SK-N-SH treated with all-trans-retinoic acid at 6 μM for 48 hours (cell line): ENCODE data around the gene CAMK2A.

Experiments used
- ATAC-seq: fragments of 200-7000 bp; cut with Tn5 transposase; 3 replicates; pipeline ENCODE4 v1.9.1; 2020; ENCODE audit warnings: mild to moderate bottlenecking, moderate library complexity
- ARNTL ChIP-seq: fragments of 450-650 bp; formaldehyde crosslinking; IDR thresholded peaks from 2 replicates; pipeline ENCODE4 v1.5.0; 2020; ENCODE audit warnings: low read depth, mild to moderate bottlenecking, moderate library complexity, borderline replicate concordance
- BACH2 ChIP-seq: fragments of 250-450 bp; sonication (Bioruptor Pico); IDR thresholded peaks from 2 replicates; pipeline ENCODE4 v1.9.0; 2021; ENCODE audit warnings: mild to moderate bottlenecking, borderline replicate concordance
- CREB5 ChIP-seq: fragments of 250-450 bp; sonication (Bioruptor Pico); IDR thresholded peaks from 2 replicates; pipeline ENCODE4 v1.5.1; 2020; ENCODE audit warnings: low read depth, mild to moderate bottlenecking, moderate library complexity
- CSDC2 ChIP-seq: fragments of 250-450 bp; sonication (Bioruptor Pico); IDR thresholded peaks from 2 replicates; pipeline ENCODE4 v1.5.0; 2020; ENCODE audit warnings: mild to moderate bottlenecking, moderate library complexity
- ESRRG ChIP-seq: fragments of 250-450 bp; sonication (Bioruptor Pico); IDR thresholded peaks from 2 replicates; pipeline ENCODE4 v1.6.1; 2021; ENCODE audit warnings: mild to moderate bottlenecking
- GLIS3 ChIP-seq: fragments of 250-450 bp; sonication (Bioruptor Pico); IDR thresholded peaks from 2 replicates; pipeline ENCODE4 v1.5.0; 2020; ENCODE audit warnings: mild to moderate bottlenecking, moderate library complexity
- ISL1 ChIP-seq: fragments of 250-450 bp; sonication (Bioruptor Pico); IDR thresholded peaks from 2 replicates; pipeline ENCODE4 v2.1.2; 2022; ENCODE audit warnings: mild to moderate bottlenecking, moderate library complexity
- OSR1 ChIP-seq: fragments of 250-450 bp; sonication (Bioruptor Pico); IDR thresholded peaks from 2 replicates; pipeline ENCODE4 v1.8.0; 2022; ENCODE audit warnings: moderate library complexity, mild to moderate bottlenecking, inconsistent platforms
- PATZ1 ChIP-seq: fragments of 250-450 bp; sonication (Bioruptor Pico); IDR thresholded peaks from 2 replicates; pipeline ENCODE4 v1.8.0; 2020; ENCODE audit warnings: mild to moderate bottlenecking, moderate library complexity, borderline replicate concordance
- PPARA ChIP-seq: fragments of 250-450 bp; sonication (Bioruptor Pico); IDR thresholded peaks from 2 replicates; pipeline ENCODE4 v1.5.0; 2020; ENCODE audit warnings: mild to moderate bottlenecking, borderline replicate concordance
- RARB ChIP-seq: fragments of 250-450 bp; sonication (Bioruptor Pico); IDR thresholded peaks from 2 replicates; pipeline ENCODE4 v1.8.0; 2021; ENCODE audit warnings: mild to moderate bottlenecking, moderate library complexity
- TCF4 ChIP-seq: fragments of 250-450 bp; sonication (Bioruptor Pico); IDR thresholded peaks from 2 replicates; pipeline ENCODE4 v1.8.0; 2021; ENCODE audit warnings: mild to moderate bottlenecking, moderate library complexity, borderline replicate concordance
- TOX ChIP-seq: fragments of 250-450 bp; sonication (Bioruptor Pico); IDR thresholded peaks from 2 replicates; pipeline ENCODE4 v1.8.0; 2021; ENCODE audit warnings: mild to moderate bottlenecking, moderate library complexity, borderline replicate concordance
- ZC3H10 ChIP-seq: fragments of 250-450 bp; sonication (Bioruptor Pico); IDR thresholded peaks from 2 replicates; pipeline ENCODE4 v1.5.1; 2021; ENCODE audit warnings: mild to moderate bottlenecking, moderate library complexity
- ZFP3 ChIP-seq: fragments of 250-450 bp; sonication (Bioruptor Pico); IDR thresholded peaks from 2 replicates; pipeline ENCODE4 v1.5.0; 2020; ENCODE audit warnings: mild to moderate bottlenecking, moderate library complexity
- ZFP30 ChIP-seq: fragments of 450-650 bp; formaldehyde crosslinking; IDR thresholded peaks from 2 replicates; pipeline ENCODE4 v1.5.0; 2022; ENCODE audit warnings: mild to moderate bottlenecking, moderate library complexity
- ZNF70 ChIP-seq: fragments of 450-650 bp; formaldehyde crosslinking; IDR thresholded peaks from 2 replicates; pipeline ENCODE4 v1.5.0; 2020; ENCODE audit warnings: mild to moderate bottlenecking, moderate library complexity
- ZNF8 ChIP-seq: fragments of 450-650 bp; formaldehyde crosslinking; IDR thresholded peaks from 2 replicates; pipeline ENCODE4 v1.5.0; 2020; ENCODE audit warnings: mild to moderate bottlenecking, moderate library complexity
- TF ChIP-seq, protein P1 (sequence below): fragments of 250-450 bp; sonication (Bioruptor Pico); IDR thresholded peaks from 2 replicates; pipeline ENCODE4 v1.5.1; 2021; ENCODE audit warnings: mild to moderate bottlenecking, moderate library complexity
- TF ChIP-seq, protein P2 (sequence below): fragments of 250-450 bp; sonication (Bioruptor Pico); IDR thresholded peaks from 2 replicates; pipeline ENCODE4 v1.8.0; 2021; ENCODE audit warnings: low read depth, mild to moderate bottlenecking, moderate library complexity, borderline replicate concordance
- TF ChIP-seq, protein P3 (sequence below): fragments of 250-450 bp; sonication (Bioruptor Pico); IDR thresholded peaks from 2 replicates; pipeline ENCODE4 v1.5.0; 2020; ENCODE audit warnings: mild to moderate bottlenecking, moderate library complexity

Gene CAMK2A

DNA sequence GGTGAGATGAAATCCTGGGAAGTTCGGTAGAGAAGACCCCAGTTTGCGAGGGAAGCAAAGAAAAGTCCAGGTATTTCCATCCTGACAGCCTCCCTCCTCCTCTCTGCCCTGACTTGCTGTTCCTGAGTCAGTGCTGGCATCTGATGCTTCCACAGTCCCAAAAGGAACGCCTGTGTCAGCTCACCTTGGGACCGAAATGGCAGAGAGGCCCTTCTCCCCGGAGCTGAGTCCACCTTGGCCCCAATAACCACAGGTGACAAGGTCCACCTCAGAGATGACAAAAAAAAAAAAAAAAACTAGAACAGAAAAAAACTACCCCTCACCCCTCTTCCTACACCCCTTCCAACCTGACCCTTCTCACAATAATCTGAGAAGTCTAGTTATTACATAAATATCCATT is 68.1 kb downstream of the CAMK2A start:
- no peak for ATAC-seq
- TF ChIP-seq ZC3H10 (no peak), ZFP3 (CRISPR knock-in tag) (no peak)

DNA sequence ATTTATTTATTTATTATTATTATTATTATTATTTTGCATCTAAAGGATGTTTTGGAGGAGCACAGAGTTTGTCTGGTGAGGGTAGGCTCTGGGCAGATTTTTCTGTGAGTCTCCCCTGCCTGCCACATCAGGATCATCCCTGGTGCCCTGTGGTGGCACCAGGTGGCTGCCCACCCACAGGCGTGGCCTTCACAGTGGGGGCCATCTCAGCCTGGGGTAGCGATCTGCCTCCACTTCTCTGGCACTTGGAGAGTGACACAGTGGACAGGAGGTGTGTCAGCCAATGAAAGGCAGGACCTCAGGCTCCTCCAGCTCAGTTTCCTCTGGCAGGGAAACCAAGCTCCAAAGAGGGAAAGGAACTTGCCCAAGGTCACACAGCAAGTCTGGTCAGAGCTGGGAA is 69.7 kb downstream of the CAMK2A start:
- TF ChIP-seq, protein P1, sequence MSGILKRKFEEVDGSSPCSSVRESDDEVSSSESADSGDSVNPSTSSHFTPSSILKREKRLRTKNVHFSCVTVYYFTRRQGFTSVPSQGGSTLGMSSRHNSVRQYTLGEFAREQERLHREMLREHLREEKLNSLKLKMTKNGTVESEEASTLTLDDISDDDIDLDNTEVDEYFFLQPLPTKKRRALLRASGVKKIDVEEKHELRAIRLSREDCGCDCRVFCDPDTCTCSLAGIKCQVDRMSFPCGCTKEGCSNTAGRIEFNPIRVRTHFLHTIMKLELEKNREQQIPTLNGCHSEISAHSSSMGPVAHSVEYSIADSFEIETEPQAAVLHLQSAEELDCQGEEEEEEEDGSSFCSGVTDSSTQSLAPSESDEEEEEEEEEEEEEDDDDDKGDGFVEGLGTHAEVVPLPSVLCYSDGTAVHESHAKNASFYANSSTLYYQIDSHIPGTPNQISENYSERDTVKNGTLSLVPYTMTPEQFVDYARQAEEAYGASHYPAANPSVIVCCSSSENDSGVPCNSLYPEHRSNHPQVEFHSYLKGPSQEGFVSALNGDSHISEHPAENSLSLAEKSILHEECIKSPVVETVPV: no peak
- no peak for TF ChIP-seq CREB5 (CRISPR knock-in tag)
- TF ChIP-seq, protein P2, sequence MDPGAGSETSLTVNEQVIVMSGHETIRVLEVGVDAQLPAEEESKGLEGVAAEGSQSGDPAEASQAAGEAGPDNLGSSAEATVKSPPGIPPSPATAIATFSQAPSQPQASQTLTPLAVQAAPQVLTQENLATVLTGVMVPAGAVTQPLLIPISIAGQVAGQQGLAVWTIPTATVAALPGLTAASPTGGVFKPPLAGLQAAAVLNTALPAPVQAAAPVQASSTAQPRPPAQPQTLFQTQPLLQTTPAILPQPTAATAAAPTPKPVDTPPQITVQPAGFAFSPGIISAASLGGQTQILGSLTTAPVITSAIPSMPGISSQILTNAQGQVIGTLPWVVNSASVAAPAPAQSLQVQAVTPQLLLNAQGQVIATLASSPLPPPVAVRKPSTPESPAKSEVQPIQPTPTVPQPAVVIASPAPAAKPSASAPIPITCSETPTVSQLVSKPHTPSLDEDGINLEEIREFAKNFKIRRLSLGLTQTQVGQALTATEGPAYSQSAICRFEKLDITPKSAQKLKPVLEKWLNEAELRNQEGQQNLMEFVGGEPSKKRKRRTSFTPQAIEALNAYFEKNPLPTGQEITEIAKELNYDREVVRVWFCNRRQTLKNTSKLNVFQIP: no peak
- no peak for TF ChIP-seq ZNF8 (CRISPR knock-in tag)
- TF ChIP-seq ZC3H10: no peak
- TF ChIP-seq OSR1 (CRISPR knock-in tag): no peak
- no peak for TF ChIP-seq CSDC2 (CRISPR knock-in tag)
- TF ChIP-seq, protein P3, sequence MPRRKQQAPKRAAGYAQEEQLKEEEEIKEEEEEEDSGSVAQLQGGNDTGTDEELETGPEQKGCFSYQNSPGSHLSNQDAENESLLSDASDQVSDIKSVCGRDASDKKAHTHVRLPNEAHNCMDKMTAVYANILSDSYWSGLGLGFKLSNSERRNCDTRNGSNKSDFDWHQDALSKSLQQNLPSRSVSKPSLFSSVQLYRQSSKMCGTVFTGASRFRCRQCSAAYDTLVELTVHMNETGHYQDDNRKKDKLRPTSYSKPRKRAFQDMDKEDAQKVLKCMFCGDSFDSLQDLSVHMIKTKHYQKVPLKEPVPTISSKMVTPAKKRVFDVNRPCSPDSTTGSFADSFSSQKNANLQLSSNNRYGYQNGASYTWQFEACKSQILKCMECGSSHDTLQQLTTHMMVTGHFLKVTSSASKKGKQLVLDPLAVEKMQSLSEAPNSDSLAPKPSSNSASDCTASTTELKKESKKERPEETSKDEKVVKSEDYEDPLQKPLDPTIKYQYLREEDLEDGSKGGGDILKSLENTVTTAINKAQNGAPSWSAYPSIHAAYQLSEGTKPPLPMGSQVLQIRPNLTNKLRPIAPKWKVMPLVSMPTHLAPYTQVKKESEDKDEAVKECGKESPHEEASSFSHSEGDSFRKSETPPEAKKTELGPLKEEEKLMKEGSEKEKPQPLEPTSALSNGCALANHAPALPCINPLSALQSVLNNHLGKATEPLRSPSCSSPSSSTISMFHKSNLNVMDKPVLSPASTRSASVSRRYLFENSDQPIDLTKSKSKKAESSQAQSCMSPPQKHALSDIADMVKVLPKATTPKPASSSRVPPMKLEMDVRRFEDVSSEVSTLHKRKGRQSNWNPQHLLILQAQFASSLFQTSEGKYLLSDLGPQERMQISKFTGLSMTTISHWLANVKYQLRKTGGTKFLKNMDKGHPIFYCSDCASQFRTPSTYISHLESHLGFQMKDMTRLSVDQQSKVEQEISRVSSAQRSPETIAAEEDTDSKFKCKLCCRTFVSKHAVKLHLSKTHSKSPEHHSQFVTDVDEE: no peak
- no peak for TF ChIP-seq ZFP3 (CRISPR knock-in tag)
- TF ChIP-seq ISL1 (CRISPR knock-in tag): no peak
- TF ChIP-seq PATZ1 (CRISPR knock-in tag): no peak
- TF ChIP-seq ZNF70 (CRISPR knock-in tag): no peak
- TF ChIP-seq RARB (CRISPR knock-in tag): no peak
- TF ChIP-seq ESRRG (CRISPR knock-in tag): no peak
- no peak for TF ChIP-seq TOX (CRISPR knock-in tag)
- no peak for TF ChIP-seq ZFP30
- no peak for TF ChIP-seq BACH2 (CRISPR knock-in tag)
- no peak for ATAC-seq

- peak; percentile 8; the same call in 1 of the 3 replicates for ATAC-seq
- TF ChIP-seq GLIS3 (CRISPR knock-in tag) (no peak), PPARA (CRISPR knock-in tag) (no peak), ZNF70 (CRISPR knock-in tag) (no peak), BACH2 (CRISPR knock-in tag) (no peak)
These were observed 70.4 kb downstream of the CAMK2A start for GRCh38 chr5:150219142-150219541.

GRCh38 chr5:150218693-150219035 is 70.9 kb downstream of the CAMK2A start:
- no peak for TF ChIP-seq BACH2 (CRISPR knock-in tag)
- TF ChIP-seq, protein P3: no peak
- TF ChIP-seq ARNTL (CRISPR knock-in tag): no peak
- no peak for TF ChIP-seq TCF4 (CRISPR knock-in tag)
- no peak for TF ChIP-seq ZNF8 (CRISPR knock-in tag)
- TF ChIP-seq, protein P1: no peak
- no peak for TF ChIP-seq PATZ1 (CRISPR knock-in tag)
- TF ChIP-seq GLIS3 (CRISPR knock-in tag): no peak
- TF ChIP-seq ISL1 (CRISPR knock-in tag): no peak
- TF ChIP-seq OSR1 (CRISPR knock-in tag): no peak
- TF ChIP-seq ZFP3 (CRISPR knock-in tag): no peak
- no peak for ATAC-seq
